Activated gamma-delta T cell treated with anti-CD3 and anti-CD28 coated beads, Interleukin-2, amount 50 U/mL, for 16 hours (primary cell): ENCODE data around the gene NME9.

Experiments used
- DNase-seq: peaks from one replicate; pipeline ENCODE4 v3.0.0-alpha.2; 2020; ENCODE audit warnings: low read depth

NME9 gene

GRCh38 chr3:138361561-138361971 is 31.9 kb upstream of the NME9 start:
- no peak for DNase-seq

- DNase-seq, result no peak
These were observed 31.3 kb upstream of the NME9 start for GRCh38 chr3:138360869-138361525.

GRCh38 chr3:138359919-138360868 is 30.5 kb upstream of the NME9 start:
- no peak for DNase-seq

GRCh38 chr3:138359148-138359918 is 29.7 kb upstream of the NME9 start:
- no peak for DNase-seq

- no peak for DNase-seq
These were observed 27.2 kb upstream of the NME9 start for GRCh38 chr3:138356730-138357405.

GRCh38 chr3:138355071-138355470 is 25.4 kb upstream of the NME9 start:
- DNase-seq, result no peak

GRCh38 chr3:138354376-138354775 is 24.7 kb upstream of the NME9 start:
- no peak for DNase-seq

- no peak for DNase-seq
These were observed 22.4 kb upstream of the NME9 start for GRCh38 chr3:138351916-138352550.

- DNase-seq, result no peak
These were observed 21.5 kb upstream of the NME9 start for GRCh38 chr3:138351151-138351550.

GRCh38 chr3:138349926-138350665 is 20.4 kb upstream of the NME9 start:
- no peak for DNase-seq

- no peak for DNase-seq
These were observed 19.4 kb upstream of the NME9 start for GRCh38 chr3:138348754-138349739.

- DNase-seq, result no peak
These were observed 18.5 kb upstream of the NME9 start, which contains the start of gene MRAS for GRCh38 chr3:138347960-138348753. TSS of gene MRAS (plus strand) at chr3:138348579. CDS start at chr3:138372884, 24,305 bp downstream.

GRCh38 chr3:138344754-138345153 is 15.1 kb upstream of the NME9 start:
- no peak for DNase-seq

GRCh38 chr3:138340511-138340910 is 10.9 kb upstream of the NME9 start:
- no peak for DNase-seq

- DNase-seq, result no peak
These were observed 9.2 kb upstream of the NME9 start for GRCh38 chr3:138338811-138339210.

- DNase-seq, result no peak
These were observed 8.6 kb upstream of the NME9 start for GRCh38 chr3:138338244-138338643.

- DNase-seq, result no peak
These were observed 6.9 kb upstream of the NME9 start for GRCh38 chr3:138336454-138336999.

GRCh38 chr3:138334608-138335007 is 5.0 kb upstream of the NME9 start:
- no peak for DNase-seq
